ENCODE measurements around the gene PRRC2B.
"Not testable (repeated sequence)": the region's sequence is repeated elsewhere in the genome, so short reads cannot be mapped to it uniquely, and the experiment has no call there.

PRRC2B gene

GRCh38 chr9:131546336-131547084, 152.6 kb downstream of the PRRC2B start:
- peak; percentile 26 to 77 (median 61) for DNase-seq

GRCh38 chr9:131549186-131549585, 155.3 kb downstream of the PRRC2B start:
- not testable (repeated sequence) for DNase-seq
